Right lobe of liver (tissue), 4 donors: ENCODE results near the gene C5orf15.

Experiments used
- POLR2A ChIP-seq: fragments of 450-650 bp; IDR thresholded peaks from one replicate; pipeline ENCODE4 v1.6.1; 2017; ENCODE audit warnings: antibody characterized with exemption, mild to moderate bottlenecking
- TF ChIP-seq, protein P1 (sequence below), 4 donors: fragments of 200-600 bp in 3 of 4; fragments of 450-650 bp in 1 of 4; IDR thresholded peaks; one replicate each; pipeline versions ENCODE4 v1.5.1 to v1.8.0; 2016 to 2022; ENCODE audit warnings: antibody characterized with exemption in 4 of 4, mild to moderate bottlenecking in 2 of 4
- donor health status: DM: no; HTN: no; CAD: no.
- donor health status: DM: no; HTN: no; CAD: no.
- donor health status: DM: no; HTN: yes; CAD: no.

DNA sequence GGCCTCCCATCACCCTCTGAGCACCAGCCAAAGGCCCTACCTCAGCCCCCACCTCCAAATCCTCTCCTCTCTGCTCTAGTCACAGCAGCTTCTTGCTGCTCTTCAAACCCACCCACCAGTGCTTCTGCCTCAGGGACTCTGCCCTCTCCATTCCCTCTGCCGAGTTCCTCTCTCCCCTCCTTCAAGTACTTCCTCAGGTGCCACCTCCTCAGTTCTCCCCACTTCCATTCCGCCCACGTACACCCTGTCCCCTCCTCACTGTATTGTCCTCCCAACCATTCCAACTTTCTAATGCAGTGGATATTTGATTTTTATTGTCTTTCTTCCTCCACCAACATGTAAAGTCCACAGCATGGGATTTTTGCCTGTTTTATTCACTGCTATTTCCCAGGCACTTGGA is 43.2 kb downstream of the C5orf15 start:
- TF ChIP-seq, protein P1, sequence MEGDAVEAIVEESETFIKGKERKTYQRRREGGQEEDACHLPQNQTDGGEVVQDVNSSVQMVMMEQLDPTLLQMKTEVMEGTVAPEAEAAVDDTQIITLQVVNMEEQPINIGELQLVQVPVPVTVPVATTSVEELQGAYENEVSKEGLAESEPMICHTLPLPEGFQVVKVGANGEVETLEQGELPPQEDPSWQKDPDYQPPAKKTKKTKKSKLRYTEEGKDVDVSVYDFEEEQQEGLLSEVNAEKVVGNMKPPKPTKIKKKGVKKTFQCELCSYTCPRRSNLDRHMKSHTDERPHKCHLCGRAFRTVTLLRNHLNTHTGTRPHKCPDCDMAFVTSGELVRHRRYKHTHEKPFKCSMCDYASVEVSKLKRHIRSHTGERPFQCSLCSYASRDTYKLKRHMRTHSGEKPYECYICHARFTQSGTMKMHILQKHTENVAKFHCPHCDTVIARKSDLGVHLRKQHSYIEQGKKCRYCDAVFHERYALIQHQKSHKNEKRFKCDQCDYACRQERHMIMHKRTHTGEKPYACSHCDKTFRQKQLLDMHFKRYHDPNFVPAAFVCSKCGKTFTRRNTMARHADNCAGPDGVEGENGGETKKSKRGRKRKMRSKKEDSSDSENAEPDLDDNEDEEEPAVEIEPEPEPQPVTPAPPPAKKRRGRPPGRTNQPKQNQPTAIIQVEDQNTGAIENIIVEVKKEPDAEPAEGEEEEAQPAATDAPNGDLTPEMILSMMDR (IDR thresholded peaks at IDR 0.05) = no peak
- TF ChIP-seq POLR2A = no peak
